Measurements from ENCODE around the gene MGME1. TPM values are rescaled to one million over a fixed set of nuclear protein-coding genes. Genes with fewer than 3 reads are reported as not detected.
A peak's percentile ranks its signal among the peaks of the same experiment; 100 is the strongest.

The MGME1 gene
- total RNA-seq, 1 experiment from 2014 or later = 17.4 TPM

GRCh38 chr20:17992847-17993513 is 24.2 kb downstream of the MGME1 start:
- DNase-seq (ENCODE audit: low spot score) = no peak

GRCh38 chr20:17993546-17993945 is 24.7 kb downstream of the MGME1 start:
- no peak for DNase-seq (ENCODE audit: low spot score)

GRCh38 chr20:17995967-17996819 is 27.4 kb downstream of the MGME1 start:
- DNase-seq (ENCODE audit: low spot score) = peak; percentile 65

GRCh38 chr20:17998446-17998845 is 29.6 kb downstream of the MGME1 start:
- no peak for DNase-seq (ENCODE audit: low spot score)

- no peak for DNase-seq (ENCODE audit: low spot score)
These were observed 30.7 kb downstream of the MGME1 start for GRCh38 chr20:17999566-17999965.

- DNase-seq (ENCODE audit: low spot score) = peak; percentile 46
These were observed 32.5 kb downstream of the MGME1 start for GRCh38 chr20:18001131-18001921.

GRCh38 chr20:18003897-18004296 is 35.1 kb downstream of the MGME1 start:
- no peak for DNase-seq (ENCODE audit: low spot score)

- no peak for DNase-seq (ENCODE audit: low spot score)
These were observed 35.7 kb downstream of the MGME1 start for GRCh38 chr20:18004384-18005031.

- no peak for DNase-seq (ENCODE audit: low spot score)
These were observed 36.6 kb downstream of the MGME1 start for GRCh38 chr20:18005170-18005989.

GRCh38 chr20:18005990-18006364 is 37.2 kb downstream of the MGME1 start:
- DNase-seq (ENCODE audit: low spot score) = no peak

- DNase-seq (ENCODE audit: low spot score) = no peak
These were observed 37.9 kb downstream of the MGME1 start for GRCh38 chr20:18006684-18007083.

GRCh38 chr20:18007534-18008292 is 38.9 kb downstream of the MGME1 start:
- no peak for DNase-seq (ENCODE audit: low spot score)

GRCh38 chr20:18009116-18009515 is 40.3 kb downstream of the MGME1 start:
- no peak for DNase-seq (ENCODE audit: low spot score)

- no peak for DNase-seq (ENCODE audit: low spot score)
These were observed 42.7 kb downstream of the MGME1 start for GRCh38 chr20:18011482-18011881.

GRCh38 chr20:18011951-18012645 is 43.3 kb downstream of the MGME1 start:
- no peak for DNase-seq (ENCODE audit: low spot score)

- no peak for DNase-seq (ENCODE audit: low spot score)
These were observed 44.1 kb downstream of the MGME1 start for GRCh38 chr20:18012901-18013300.

- no peak for DNase-seq (ENCODE audit: low spot score)
These were observed 45.6 kb downstream of the MGME1 start for GRCh38 chr20:18014411-18014810.

GRCh38 chr20:18016772-18017171 is 48.0 kb downstream of the MGME1 start:
- no peak for DNase-seq (ENCODE audit: low spot score)

GRCh38 chr20:18018100-18018499 is 49.3 kb downstream of the MGME1 start:
- no peak for DNase-seq (ENCODE audit: low spot score)

- peak; percentile 9 for DNase-seq (ENCODE audit: low spot score)
These were observed 50.2 kb downstream of the MGME1 start for GRCh38 chr20:18019068-18019467.

All from A172 (cell line).